GM23338 (cell line): ENCODE results near the gene DLG2.

Experiments
- CREB1 ChIP-seq: fragments of 250-450 bp; sonication (Bioruptor Pico); IDR thresholded peaks from 2 replicates; pipeline ENCODE4 v1.5.0; 2020; ENCODE audit warnings: low read depth, mild to moderate bottlenecking, moderate library complexity
- EZH2 ChIP-seq: fragments of 200-600 bp; sonication (generic); IDR thresholded peaks from one replicate; pipeline ENCODE4 v1.8.0; 2017; ENCODE audit warnings: antibody characterized with exemption, mild to moderate bottlenecking, low read depth; ENCODE audit not compliant: unreplicated experiment
- EZH2phosphoT487 ChIP-seq: fragments of 200-600 bp; sonication (generic); IDR thresholded peaks from one replicate; pipeline ENCODE4 v1.8.1; 2018; ENCODE audit warnings: antibody characterized with exemption; ENCODE audit not compliant: unreplicated experiment
- ZNF331 ChIP-seq: fragments of 250-450 bp; sonication (Bioruptor Pico); IDR thresholded peaks from 2 replicates; pipeline ENCODE4 v1.5.0; 2020; ENCODE audit warnings: low read depth, mild to moderate bottlenecking, moderate library complexity
- TF ChIP-seq, protein P1 (sequence below): IDR thresholded peaks from one replicate; pipeline ENCODE4 v1.6.1; 2018; ENCODE audit warnings: antibody characterized with exemption; ENCODE audit not compliant: unreplicated experiment
- TF ChIP-seq, protein P2 (sequence below), 2 experiments: fragments of 200-600 bp in 1 of 2; sonication (generic) in 1 of 2; conservative IDR thresholded peaks; 2 replicates each; pipeline versions ENCODE4 v1.5.1 to v1.6.1; 2016 to 2017; ENCODE audit warnings: antibody characterized with exemption in 2 of 2, low read depth in 2 of 2, mild to moderate bottlenecking in 2 of 2, moderate library complexity in 1 of 2
- TF ChIP-seq, protein P3 (sequence below): IDR thresholded peaks from 2 replicates; pipeline ENCODE4 v1.6.1; 2016; ENCODE audit warnings: antibody characterized with exemption

DNA sequence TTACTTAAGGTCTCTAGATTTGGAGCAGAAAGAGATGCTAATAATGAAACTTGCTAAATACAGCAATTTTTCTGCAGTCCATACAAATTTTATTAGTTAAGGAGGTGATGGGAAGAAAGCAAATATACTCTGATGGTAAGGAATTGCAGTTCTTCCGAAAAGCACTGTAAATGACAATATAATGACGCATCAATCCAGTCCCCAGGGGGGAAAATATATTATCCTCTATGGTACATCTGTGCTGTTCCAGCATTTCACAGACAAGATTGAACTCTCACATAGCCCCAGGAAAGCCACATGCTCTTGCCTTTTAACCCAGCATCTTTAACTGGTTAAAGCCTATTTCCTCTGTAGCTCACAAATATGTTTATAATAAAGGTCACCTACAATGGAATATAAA, 1924.3 kb downstream of the DLG2 start:
- TF ChIP-seq, protein P1, sequence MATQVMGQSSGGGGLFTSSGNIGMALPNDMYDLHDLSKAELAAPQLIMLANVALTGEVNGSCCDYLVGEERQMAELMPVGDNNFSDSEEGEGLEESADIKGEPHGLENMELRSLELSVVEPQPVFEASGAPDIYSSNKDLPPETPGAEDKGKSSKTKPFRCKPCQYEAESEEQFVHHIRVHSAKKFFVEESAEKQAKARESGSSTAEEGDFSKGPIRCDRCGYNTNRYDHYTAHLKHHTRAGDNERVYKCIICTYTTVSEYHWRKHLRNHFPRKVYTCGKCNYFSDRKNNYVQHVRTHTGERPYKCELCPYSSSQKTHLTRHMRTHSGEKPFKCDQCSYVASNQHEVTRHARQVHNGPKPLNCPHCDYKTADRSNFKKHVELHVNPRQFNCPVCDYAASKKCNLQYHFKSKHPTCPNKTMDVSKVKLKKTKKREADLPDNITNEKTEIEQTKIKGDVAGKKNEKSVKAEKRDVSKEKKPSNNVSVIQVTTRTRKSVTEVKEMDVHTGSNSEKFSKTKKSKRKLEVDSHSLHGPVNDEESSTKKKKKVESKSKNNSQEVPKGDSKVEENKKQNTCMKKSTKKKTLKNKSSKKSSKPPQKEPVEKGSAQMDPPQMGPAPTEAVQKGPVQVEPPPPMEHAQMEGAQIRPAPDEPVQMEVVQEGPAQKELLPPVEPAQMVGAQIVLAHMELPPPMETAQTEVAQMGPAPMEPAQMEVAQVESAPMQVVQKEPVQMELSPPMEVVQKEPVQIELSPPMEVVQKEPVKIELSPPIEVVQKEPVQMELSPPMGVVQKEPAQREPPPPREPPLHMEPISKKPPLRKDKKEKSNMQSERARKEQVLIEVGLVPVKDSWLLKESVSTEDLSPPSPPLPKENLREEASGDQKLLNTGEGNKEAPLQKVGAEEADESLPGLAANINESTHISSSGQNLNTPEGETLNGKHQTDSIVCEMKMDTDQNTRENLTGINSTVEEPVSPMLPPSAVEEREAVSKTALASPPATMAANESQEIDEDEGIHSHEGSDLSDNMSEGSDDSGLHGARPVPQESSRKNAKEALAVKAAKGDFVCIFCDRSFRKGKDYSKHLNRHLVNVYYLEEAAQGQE = no peak
- TF ChIP-seq, protein P2, sequence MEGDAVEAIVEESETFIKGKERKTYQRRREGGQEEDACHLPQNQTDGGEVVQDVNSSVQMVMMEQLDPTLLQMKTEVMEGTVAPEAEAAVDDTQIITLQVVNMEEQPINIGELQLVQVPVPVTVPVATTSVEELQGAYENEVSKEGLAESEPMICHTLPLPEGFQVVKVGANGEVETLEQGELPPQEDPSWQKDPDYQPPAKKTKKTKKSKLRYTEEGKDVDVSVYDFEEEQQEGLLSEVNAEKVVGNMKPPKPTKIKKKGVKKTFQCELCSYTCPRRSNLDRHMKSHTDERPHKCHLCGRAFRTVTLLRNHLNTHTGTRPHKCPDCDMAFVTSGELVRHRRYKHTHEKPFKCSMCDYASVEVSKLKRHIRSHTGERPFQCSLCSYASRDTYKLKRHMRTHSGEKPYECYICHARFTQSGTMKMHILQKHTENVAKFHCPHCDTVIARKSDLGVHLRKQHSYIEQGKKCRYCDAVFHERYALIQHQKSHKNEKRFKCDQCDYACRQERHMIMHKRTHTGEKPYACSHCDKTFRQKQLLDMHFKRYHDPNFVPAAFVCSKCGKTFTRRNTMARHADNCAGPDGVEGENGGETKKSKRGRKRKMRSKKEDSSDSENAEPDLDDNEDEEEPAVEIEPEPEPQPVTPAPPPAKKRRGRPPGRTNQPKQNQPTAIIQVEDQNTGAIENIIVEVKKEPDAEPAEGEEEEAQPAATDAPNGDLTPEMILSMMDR (conservative IDR thresholded peaks at IDR 0.05; ENCODE audit: low read depth in 2 of 2) = no peak
- TF ChIP-seq CREB1 (CRISPR knock-in tag) = no peak
- TF ChIP-seq ZNF331 = no peak
- TF ChIP-seq, protein P3, sequence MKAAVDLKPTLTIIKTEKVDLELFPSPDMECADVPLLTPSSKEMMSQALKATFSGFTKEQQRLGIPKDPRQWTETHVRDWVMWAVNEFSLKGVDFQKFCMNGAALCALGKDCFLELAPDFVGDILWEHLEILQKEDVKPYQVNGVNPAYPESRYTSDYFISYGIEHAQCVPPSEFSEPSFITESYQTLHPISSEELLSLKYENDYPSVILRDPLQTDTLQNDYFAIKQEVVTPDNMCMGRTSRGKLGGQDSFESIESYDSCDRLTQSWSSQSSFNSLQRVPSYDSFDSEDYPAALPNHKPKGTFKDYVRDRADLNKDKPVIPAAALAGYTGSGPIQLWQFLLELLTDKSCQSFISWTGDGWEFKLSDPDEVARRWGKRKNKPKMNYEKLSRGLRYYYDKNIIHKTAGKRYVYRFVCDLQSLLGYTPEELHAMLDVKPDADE = no peak
- TF ChIP-seq EZH2phosphoT487 = no peak
- no peak for TF ChIP-seq EZH2
